COLO668 (cell line): ENCODE data around the gene KCNQ4.

Experiments
- DNase-seq: peaks from one replicate; lab custom pipeline; 2025; ENCODE audit not compliant: unreplicated experiment; lab: John Stamatoyannopoulos, UW

The KCNQ4 gene

GRCh38 chr1:40887652-40888051 lies 104.1 kb downstream of the KCNQ4 start:
- DNase-seq, result no peak
